T-helper 2 cell (primary cell): ENCODE data around the gene S100A1.
"Not testable (repeated sequence)": the region's sequence is repeated elsewhere in the genome, so short reads cannot be mapped to it uniquely, and the experiment has no call there.

Experiments
- DNase-seq, 5 experiments: peaks; one replicate each; pipeline versions ENCODE4 v3.0.0 to v3.0.0-alpha.2; 2012 to 2022

The S100A1 gene

GRCh38 chr1:153631047-153632022, 3.1 kb downstream of the S100A1 start:
- no peak for DNase-seq

DNA sequence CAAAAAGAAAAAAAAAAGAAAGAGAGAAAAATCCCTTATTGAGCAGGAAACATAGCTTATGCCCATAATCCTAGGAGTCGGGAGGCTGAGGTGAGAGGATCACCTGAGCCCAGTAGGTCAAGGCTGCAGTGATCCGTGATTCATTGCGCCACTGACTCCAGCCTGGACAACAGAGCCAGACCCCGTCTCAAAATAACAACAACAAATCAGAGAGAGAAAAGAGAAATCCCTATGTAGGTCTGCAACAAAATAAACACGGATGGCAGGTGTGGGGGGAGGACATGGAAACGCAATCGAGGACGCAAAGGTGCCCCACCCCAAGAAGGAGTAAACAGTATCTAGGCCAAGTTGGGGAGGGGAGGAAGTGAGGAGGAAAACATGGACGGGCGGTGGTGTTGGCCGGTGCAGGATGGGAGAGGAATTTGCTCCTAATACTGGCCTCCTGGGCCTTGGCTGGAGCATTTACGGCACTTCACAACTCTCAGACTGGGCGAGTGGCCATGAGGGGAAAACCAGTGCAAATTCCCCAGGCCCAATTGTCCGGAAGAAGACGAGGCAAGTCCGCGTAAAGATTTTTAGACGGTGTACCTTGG, 5.0 kb downstream of the S100A1 start:
- DNase-seq, result no peak

DNA sequence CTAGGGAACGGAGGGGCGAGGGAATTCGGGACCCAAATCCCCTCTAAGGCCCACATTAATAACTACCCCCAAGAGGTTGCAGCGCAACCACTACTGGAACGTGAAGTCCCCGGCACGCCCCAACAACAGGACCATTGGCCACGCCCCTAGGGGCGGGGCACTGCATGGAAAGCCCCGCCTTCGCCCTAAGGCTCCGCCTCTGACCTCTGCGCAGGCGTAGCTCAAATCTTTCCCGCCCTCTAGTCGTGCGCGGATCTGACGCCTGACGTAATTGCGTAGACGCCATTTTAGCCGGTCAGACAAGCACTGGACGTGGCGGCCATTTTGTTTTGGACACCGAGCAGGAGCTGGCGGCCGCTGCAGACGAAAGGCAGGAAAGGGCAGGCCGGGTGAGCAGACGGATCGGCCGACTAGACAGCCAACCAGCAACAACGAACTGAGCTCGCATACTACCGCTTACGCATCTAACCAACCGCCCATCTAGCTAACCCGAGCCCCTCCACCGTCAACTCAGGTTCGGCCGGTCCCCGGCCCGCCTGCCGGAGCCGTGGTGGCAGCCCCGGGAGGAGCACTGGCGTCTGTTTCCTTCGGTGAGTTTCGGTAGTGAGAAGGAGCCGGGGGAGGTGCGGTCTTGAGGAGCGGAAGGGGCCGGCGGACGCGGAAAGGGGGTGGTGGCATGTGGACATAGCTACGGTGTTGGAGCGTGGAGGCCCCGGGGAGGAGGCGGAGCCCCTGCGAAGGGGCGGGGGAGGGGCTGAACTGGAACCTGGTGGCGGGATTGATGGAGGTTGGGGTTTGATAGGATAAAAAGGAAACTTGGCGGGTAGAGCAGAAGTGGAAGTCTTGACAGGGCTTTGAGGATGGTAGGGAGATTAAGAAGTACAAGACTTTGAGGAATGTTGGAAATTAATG, 5.8 kb downstream of the S100A1 start, which contains the start of gene CHTOP:
CHTOP (plus strand) TSS at position 313 of the 912 bp plus-strand sequence. CDS start 2,523 bp downstream, outside the sequence.
- peak; percentile 86 to 97 (median 93) for DNase-seq

GRCh38 chr1:153635872-153636271, 7.6 kb downstream of the S100A1 start:
- no peak for DNase-seq

DNA sequence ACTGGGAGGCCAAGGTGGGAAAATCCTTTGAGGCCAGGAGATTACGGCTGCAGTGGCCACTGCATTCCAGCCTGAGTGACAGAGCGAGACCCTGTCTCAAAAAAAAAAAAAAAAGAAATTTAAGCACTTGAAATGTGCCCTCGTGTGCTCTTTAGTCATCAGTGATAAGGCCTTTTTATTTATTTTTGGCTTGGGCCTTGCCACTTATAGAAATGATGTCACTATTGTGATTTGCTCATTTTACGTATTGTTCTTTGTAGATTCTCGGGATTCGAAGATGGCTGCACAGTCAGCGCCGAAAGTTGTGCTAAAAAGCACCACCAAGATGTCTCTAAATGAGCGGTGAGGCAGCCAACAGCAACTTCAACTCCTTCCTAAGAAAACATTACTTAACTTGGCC, 8.1 kb downstream of the S100A1 start:
- DNase-seq, result no peak

DNA sequence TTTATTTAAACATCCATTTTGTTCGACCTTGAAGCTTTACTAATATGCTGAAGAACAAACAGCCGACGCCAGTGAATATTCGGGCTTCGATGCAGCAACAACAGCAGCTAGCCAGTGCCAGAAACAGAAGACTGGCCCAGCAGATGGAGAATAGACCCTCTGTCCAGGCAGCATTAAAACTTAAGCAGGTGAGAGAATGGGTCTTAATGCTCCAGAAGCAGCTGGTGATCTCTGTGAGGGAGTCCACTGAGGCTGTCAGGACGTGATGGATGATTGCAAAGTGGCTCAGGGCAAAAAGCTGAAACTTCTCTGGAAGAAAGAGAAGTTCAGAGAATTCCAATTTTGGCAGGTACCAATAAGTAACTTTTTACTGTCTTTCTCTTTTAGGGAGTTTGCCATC, 10.0 kb downstream of the S100A1 start:
- DNase-seq, result no peak

DNA sequence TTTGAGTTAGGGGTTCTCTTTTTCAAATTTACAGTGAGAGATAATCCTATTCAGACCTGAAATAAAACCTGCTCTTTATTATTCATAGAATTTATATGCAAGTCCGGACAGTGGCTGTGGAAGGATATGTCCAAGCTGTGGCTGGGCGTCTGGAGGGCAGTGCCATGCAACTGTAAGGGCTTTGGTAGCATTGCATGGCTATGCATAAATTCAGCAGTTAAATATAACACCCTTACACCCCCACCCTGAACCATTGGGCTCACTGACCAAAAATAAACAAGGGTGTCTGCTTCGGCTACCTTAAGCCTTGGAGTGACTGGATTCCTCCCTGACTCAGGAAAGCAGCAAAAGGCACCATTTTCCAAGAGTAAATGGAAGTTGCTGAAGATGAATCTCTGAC, 11.0 kb downstream of the S100A1 start:
- no peak for DNase-seq

DNA sequence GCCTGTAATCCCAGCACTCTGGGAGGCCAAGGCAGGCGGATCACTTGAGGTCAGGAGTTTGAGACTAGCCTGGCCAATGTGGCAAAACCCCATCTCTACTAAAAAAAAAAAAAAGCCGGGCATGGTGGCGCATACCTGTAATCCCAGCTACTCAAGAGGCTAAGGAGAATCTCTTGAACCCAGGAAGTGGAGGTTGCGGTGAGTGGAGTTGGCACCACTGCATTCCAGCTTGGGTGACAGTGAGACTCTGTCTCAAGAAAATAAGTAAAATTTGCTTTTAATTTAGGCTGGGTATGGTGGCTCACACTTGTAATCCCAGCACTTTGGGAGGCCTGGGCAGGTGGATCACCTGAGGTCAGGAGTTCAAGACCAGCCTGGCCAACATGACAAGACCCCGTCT, 12.0 kb downstream of the S100A1 start:
- DNase-seq, result not testable (repeated sequence)

DNA sequence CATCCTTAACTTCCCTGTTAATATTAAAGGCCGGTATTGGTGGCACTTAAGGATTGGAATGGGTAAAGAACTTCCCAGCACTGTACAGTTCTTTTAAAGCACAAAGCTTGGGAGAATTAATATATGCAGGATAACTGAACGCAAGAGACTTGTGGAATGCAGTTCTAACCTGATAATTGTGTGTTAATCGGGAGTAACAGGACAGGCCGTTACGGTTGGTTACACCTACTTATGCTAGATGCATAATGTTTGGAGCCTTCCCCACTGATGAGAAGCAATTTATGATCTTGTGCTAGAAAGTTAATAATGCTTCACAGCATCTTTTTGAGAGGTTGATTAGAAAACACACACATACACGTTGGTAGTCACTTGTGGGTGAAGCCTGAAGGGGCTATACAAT, 12.6 kb downstream of the S100A1 start:
- no peak for DNase-seq

- DNase-seq, result no peak
These were observed 13.9 kb downstream of the S100A1 start for GRCh38 chr1:153642161-153642560.

DNA sequence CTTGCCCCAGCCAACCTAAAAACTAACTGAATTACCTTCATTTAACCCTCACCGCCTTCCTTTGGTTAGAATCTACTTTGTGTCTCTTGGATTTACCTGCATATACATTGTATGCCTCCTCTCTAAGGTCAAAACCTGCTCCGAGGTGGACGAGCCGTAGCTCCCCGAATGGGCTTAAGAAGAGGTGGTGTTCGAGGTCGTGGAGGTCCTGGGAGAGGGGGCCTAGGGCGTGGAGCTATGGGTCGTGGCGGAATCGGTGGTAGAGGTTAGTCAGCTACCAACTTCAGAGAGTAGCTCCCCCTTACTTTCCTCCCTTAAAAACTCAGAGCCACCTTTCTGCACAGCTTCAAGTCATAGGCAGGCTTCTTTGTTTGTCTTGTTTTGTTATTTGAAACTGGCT, 14.9 kb downstream of the S100A1 start:
- DNase-seq, result no peak

- no peak for DNase-seq
These were observed 15.6 kb downstream of the S100A1 start for GRCh38 chr1:153643816-153644215.

GRCh38 chr1:153646672-153647345, 18.6 kb downstream of the S100A1 start:
- DNase-seq, result no peak

DNA sequence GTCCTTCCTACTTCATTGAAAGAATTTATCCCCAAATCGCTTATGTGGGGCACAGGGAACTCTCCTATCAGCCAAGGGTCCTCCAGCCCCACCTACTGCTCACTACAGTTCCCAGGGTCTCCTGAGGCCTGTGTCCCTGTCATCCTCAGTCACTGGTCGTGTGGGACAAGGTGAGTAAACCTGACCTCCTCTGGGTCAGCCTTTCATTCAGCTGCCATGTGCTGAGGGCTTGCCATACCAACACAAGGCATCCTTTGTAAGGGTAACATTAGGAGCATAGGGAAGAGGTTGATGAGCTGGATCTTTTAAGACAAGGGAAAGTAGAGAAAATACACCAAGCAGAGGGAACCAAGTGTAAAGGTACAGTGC, 19.1 kb downstream of the S100A1 start:
- DNase-seq, result no peak

DNA sequence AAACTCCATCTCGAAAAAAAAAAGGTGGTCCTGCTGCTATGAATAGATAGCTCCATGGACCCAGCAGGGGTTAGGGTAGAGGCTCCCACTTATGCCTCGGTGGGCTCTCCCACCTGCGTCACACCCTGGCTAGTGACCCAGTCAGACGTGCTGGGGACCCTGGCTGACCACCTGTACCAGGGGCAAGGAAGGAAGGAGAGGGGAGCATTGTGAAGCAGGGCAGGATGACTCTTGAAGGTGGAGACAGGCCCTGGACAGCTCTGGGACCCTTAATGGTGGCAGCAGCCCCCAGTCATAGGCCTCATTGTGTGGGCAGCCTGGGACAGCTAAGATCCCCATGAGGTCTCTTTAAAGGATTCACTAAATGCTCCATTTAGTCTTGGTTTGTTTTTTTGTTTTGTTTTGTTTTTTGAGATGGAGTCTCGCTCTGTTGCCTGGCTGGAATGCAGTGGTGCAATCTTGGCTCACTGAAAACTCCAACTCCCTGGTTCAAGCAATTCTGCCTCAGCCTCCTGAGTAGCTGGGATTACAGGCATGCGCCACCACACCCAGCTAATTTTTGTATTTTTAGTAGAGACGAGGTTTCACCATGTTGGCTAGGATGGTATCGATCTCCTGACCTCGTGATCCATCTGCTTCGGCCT, 19.9 kb downstream of the S100A1 start:
- DNase-seq, result no peak

DNA sequence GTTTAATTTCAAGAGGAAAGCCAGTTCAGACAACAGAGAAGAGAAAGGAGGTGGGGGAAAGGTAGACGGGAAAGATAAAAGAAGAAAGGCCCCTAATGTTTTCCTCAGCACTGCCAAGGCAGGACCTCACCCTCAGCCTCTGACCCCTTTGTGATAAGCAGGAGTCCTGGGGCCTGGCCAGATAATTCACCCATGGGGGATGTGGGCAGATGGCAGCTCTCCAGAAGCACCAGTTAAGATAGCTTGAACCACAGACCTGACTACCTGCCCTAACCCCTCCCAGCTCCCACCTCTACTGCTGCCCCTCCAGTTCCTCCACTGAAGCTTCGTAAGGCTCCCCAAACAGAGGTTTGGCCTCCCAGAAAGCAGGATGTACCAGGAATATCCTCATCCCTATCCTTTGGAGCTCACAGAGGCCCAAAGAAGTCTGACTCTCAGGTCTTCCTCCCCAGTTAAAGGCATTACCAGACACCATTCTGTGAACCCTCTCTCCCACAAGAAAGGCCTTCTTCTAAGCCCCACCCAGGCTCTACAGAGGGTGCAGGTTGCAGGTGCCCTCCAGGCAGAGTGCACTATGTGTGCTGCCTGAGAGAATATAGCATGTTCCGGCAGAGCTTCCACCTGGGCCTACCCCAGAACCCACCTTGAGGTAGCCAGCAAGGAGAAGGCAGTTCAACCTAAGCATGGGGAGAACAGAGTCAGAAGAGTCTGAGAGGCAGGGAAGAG, 21.1 kb downstream of the S100A1 start:
- DNase-seq, result no peak

GRCh38 chr1:153649863-153650235, 21.6 kb downstream of the S100A1 start:
- no peak for DNase-seq

- DNase-seq, result no peak
These were observed 23.5 kb downstream of the S100A1 start for GRCh38 chr1:153651771-153652170.

GRCh38 chr1:153652805-153653500, 24.7 kb downstream of the S100A1 start:
- DNase-seq, result no peak

DNA sequence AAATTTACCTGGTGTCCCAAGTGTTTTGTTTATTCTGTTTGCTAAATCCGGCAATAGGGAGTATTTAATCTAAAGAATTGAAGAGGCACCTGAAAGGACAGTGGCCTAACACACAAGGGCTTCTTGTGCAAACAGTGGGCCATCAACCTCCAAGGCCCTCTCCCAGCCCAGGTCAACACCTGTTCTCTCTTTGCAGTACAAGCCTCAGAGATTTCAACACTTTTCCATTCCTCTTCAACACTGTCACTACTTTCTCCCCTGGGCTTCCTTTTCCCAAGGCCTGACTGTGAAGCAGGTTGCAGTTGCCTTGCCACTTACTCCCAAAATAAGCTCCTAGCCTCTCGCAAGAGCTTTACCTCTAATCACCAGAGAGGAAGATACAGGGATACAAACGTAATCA, 27.1 kb downstream of the S100A1 start:
- DNase-seq, result no peak
